IMR-90 (cell line): Measurements from ENCODE around the gene MGLL.

ENCODE experiments used
- CTCF ChIP-seq: conservative IDR thresholded peaks from 2 replicates; pipeline ENCODE4 v1.5.1; 2012; ENCODE audit warnings: mild to moderate bottlenecking, low read depth, low read length, improper control_type of control experiment
- POLR2A ChIP-seq: IDR thresholded peaks from 2 replicates; pipeline ENCODE4 v1.6.1; 2012; ENCODE audit warnings: mild to moderate bottlenecking, low read depth, low read length
- TF ChIP-seq, protein P1 (sequence below): fragments of 150-350 bp; IDR thresholded peaks from 2 replicates; pipeline ENCODE4 v1.6.1; 2017; ENCODE audit warnings: mild to moderate bottlenecking, antibody characterized with exemption, low read length, low read depth

DNA sequence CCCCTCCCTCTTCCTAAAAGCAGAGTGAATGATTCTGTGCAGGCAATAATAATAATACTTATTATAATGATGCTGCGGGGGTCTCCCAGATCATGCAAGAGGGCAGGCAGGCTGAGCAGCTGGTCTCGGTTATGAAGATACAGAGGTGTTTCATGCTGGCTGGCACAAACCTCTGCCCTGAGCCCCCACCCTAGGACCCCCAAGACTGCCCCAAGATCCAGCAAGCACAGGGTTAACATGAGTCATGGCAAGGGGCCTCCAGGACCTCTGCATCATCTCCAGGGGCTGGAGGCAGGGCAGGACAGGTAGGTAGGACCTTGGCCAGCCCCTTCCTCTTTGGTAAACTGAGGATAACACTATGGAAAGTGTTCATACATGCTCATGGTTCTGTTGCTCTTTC lies 2.7 kb downstream of the MGLL start:
- TF ChIP-seq POLR2A (no peak), CTCF (no peak)
- TF ChIP-seq, protein P1, sequence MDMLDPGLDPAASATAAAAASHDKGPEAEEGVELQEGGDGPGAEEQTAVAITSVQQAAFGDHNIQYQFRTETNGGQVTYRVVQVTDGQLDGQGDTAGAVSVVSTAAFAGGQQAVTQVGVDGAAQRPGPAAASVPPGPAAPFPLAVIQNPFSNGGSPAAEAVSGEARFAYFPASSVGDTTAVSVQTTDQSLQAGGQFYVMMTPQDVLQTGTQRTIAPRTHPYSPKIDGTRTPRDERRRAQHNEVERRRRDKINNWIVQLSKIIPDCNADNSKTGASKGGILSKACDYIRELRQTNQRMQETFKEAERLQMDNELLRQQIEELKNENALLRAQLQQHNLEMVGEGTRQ: no peak
